RPMI8226 (cell line): ENCODE measurements around the gene ATP1A4.
"Not testable (repeated sequence)": the region's sequence is repeated elsewhere in the genome, so short reads cannot be mapped to it uniquely, and the experiment has no call there.

Experiments
- DNase-seq: peaks from one replicate; pipeline ENCODE4 v3.0.0-alpha.2; 2015

The ATP1A4 gene

DNA sequence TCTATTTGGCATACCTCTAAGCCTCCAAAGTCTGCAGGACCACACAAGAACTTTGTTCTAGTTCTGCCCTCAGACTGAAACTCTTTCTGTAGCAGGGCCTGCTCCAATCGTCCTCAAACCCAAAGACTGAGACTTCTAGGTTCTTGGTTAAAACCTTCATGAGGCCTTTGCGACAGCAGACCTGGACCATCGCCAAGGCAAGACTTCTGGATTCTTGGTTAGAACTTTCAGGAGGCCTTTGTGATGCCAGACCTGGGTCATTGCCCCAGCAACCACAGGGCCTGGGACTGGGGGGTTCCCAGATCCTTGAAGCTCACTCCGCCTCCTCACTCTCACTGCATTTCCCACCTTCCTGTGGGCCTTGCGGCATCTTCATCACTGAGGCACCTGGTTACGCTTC is at the start of gene ATP1A4:
Gene ATP1A4 (plus strand): TSS at position 301 of the 400 bp plus-strand sequence. CDS start 438 bp downstream, outside the sequence.
- no peak for DNase-seq

DNA sequence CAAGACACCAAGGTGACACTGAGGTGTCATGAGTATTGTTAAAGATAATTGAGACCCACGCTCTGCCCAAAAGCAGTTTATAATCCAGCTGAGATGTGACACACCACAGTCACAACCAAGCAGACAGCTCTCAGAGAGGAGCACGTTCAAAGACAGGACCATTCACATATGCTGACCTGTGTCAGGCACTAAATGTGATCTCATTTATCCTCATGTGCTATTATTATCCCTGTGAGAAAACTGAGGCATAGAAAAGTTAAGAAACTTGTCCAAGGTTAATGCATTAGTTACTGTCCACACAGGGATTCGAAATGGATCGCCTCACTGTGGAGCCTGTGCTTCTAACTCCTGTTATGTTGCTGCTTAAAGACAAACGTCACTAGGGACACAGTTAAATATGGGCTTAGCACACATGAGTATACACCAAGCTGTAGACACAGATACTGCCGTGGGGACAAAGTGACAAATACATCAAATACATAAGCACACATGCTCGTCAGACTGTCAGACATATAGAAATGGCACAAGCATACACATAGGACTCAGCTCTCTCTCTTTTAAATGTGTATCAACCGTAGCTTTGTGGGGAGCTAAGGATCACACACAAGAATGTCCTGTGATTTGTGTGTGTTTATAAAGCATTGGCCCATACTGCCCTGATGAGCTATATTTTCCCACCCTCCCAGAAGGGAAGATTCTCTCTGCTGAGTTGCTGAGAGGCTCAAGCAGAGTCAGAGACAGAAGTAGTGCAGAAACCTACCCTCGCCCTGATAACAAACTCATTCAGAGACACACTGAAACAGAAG is 49.5 kb upstream of the ATP1A4 start:
- no peak for DNase-seq

GRCh38 chr1:160103658-160104408 is 47.6 kb upstream of the ATP1A4 start:
- DNase-seq = no peak

DNA sequence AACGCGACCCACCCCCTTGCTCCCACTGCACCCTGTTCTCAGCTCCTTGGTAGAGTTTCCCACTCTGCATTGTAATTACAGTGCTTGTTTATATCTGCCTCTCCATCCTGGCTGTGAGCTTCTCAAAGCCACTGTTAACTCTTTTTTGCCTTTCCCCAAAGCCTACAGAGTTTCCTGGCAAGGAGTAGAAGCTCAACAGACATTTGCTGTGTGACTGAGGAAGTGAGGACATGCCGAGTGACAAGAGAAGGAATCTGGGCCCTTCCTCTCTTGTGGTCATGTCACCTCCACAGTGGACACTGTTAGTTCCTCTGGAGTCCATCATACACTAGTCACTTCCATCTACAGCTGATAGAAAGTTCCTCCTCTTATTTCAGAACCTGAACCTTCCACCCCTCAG is 46.9 kb upstream of the ATP1A4 start:
- DNase-seq = no peak

GRCh38 chr1:160105155-160105554 is 46.2 kb upstream of the ATP1A4 start:
- no peak for DNase-seq

- DNase-seq = no peak
Measured at GRCh38 chr1:160107512-160107911, 43.9 kb upstream of the ATP1A4 start.

- peak; percentile 68 for DNase-seq
Measured at GRCh38 chr1:160108888-160109662, 42.3 kb upstream of the ATP1A4 start.

DNA sequence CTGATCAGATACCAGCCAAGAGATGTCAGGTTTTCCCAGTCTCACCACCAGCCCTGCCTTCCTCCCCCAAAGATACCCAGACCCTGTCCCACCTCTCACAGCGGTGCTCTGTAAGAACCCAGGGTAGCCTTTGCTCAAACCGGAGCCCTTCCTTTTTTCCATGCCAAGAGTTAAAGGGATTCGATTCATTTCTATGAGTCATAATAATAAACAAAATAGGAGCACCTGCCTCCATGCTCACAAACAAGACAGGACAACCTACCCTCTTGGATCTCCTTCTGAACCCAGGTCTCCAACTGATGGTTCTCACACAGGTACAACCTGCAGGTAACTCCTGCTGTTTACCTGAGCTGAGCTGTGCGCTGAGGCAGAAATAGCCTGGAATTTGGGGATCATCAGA is 41.7 kb upstream of the ATP1A4 start:
- DNase-seq = no peak

DNA sequence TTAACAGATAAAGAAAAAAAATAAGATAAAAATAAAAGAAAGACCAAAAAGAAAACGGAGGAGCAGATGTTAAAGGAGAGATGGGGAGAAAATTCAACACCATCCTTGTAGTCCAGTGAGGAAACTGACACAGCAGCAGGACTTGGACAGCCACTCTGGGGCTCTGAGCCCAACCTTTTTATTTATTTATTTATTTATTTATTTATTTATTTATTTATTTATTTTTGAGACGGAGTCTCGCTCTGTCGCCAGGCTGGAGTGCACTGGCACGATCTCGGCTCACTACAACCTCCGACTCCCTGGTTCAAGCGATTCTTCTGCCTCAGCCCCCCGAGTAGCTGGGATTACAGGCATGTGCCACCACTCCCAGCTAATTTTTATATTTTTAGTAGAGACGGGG is 39.9 kb upstream of the ATP1A4 start:
- not testable (repeated sequence) for DNase-seq

DNA sequence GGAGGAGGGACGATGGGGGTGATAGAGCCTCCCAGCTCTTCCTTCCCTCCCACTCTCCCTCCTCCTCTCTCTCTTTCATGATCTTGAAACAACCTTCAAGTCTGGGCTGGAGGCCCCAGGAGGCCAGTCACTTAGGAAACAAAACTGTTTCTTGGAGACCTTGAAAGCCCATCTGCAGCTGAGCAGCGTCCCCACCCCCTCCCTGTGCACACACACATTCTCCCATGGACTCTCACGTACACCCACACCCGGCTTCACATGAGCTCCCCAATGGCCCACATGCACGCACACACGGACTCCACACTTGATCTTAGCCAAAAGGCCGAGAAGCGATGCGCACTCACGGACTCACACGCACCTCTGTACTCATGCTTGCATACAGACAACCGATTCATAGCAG is 39.0 kb upstream of the ATP1A4 start:
- no peak for DNase-seq

GRCh38 chr1:160113407-160113806 is 38.0 kb upstream of the ATP1A4 start:
- DNase-seq = no peak

DNA sequence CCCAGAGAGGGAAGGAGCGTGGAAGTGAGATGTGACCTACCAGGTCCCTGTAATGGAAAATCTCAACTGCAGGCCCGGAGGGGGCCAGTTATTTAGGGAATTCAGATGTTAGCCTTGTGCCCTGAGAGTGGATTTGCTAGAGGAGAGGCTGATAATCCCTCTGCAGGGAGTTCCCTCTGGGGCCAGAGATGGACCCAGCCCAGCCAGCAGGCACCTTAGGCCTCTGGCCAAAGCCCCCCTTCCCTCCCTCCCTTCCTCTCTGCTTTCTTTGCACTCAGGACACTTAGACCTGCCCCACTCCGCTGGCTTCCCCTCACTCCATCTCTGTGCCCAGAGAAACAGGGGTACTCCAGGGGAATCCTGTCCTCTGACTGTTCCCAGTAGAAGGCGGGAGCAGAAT is 37.3 kb upstream of the ATP1A4 start:
- DNase-seq = no peak

DNA sequence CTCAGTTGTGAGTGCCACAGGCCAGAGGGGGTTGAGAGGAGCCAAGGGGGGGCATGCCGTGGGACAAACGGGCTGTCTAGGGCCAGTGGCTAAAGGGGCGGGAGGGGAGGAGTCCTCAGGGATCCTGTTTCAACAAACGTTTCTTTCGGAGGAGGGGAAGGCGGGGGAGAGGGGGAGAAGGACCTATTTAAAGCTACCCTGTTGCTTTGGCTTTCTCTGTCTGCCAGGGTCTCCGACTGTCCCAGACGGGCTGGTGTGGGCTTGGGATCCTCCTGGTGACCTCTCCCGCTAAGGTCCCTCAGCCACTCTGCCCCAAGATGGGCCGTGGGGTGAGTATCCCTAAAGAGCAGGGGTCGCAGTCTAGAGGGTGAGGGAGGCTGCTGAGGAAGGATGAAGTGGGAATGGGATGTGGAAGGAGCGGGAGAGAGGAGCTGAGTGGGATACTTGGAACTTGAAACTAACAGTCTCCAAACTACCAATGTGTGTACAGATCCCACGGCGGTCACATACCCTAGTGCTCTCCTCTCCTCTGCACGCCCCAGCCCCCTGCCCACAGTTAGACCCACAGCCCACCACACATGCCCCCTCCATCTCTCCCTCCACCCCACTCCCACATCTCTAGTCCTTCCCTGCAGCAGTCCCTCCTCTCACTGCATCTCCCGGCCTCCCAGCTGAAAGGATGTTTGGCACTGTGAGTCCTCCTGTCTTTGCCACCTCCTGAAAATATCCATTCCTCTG is 35.7 kb upstream of the ATP1A4 start, which contains the start of gene ATP1A2:
Gene ATP1A2 (plus strand): TSS at position 215 of the 738 bp plus-strand sequence. CDS start 103 bp downstream, at position 318.
- no peak for DNase-seq

- DNase-seq = no peak
Measured at GRCh38 chr1:160116283-160117147, 34.9 kb upstream of the ATP1A4 start.

GRCh38 chr1:160117300-160117699 is 34.1 kb upstream of the ATP1A4 start:
- no peak for DNase-seq

DNA sequence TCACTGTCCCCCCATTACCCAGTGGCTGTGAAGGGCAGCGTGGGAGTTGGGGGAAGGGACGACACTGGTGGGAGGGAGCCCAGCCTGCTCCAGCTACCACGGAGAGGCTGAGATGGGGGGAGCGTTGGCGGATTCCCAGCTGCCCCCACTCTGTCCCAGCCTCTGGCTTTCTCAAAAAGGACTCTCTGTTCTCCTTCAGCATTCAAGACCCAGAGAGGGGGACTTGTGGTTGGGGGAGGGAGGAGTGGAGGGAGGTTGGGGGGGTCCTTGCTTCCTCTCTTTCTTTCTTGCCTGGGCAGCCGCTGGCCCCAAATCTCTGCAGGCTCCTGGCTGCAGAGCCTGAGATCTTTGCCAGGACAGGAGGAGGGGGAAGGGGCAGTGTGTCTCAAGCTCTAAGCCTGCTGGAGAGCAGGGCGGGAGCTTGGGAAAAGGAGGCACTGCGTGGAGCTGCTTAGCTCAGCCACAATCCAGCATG is 33.7 kb upstream of the ATP1A4 start:
- no peak for DNase-seq

- DNase-seq = no peak
Measured at GRCh38 chr1:160118928-160119327, 32.5 kb upstream of the ATP1A4 start.

DNA sequence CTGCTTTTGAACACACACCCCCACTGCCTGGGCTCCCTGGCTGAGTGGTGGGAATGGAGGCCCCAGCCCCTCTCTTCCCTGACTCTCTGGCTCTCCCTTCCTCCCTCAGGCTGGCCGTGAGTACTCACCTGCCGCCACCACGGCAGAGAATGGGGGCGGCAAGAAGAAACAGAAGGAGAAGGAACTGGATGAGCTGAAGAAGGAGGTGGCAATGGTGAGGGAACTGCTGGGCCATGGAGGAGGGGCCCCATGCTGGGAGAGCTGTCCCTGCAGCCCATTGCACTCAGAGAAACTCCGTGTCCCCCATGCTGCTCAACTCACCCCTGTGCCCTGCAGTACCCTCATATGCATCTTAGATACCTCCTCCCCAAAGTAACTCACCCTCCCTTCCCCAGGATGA is 30.6 kb upstream of the ATP1A4 start:
- no peak for DNase-seq

GRCh38 chr1:160121388-160121787 is 30.0 kb upstream of the ATP1A4 start:
- no peak for DNase-seq

DNA sequence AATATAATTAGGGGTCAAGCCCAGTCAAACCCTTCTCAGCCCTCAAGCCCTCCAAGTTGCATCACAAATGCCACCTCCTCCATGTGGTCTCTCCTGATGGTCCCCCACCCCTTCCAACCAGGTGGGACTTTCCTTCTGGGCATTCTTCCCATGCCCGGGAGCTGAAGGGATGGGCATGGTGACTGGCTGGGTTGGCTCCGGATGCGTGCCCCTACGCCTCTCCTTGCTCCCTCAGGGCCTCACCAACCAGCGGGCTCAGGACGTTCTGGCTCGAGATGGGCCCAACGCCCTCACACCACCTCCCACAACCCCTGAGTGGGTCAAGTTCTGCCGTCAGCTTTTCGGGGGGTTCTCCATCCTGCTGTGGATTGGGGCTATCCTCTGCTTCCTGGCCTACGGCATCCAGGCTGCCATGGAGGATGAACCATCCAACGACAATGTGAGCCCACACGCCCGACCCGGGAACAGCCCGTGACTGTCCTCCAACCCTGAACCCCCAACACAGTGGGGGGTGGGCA is 28.4 kb upstream of the ATP1A4 start:
- DNase-seq = no peak

GRCh38 chr1:160123726-160124125 is 27.7 kb upstream of the ATP1A4 start:
- no peak for DNase-seq
